Erythroblast (primary cell): ENCODE data around the gene VPS37C.

Experiments
- DNase-seq, 2 experiments: peaks; one replicate each; lab custom pipeline; 2025; lab: John Stamatoyannopoulos, UW
- GATA1 ChIP-seq: IDR thresholded peaks from 2 replicates; pipeline ENCODE4 v1.6.1; 2011; ENCODE audit warnings: low read depth, mild to moderate bottlenecking, control low read depth, low read length, moderate library complexity
- POLR2A ChIP-seq: IDR thresholded peaks from 2 replicates; pipeline ENCODE4 v1.6.1; 2011; ENCODE audit warnings: mild to moderate bottlenecking, low read length

The VPS37C gene

GRCh38 chr11:61124574-61125309, 36.5 kb downstream of the VPS37C start:
- TF ChIP-seq GATA1 (no peak), POLR2A (no peak)
- no peak for DNase-seq

GRCh38 chr11:61123775-61124571, 37.3 kb downstream of the VPS37C start:
- DNase-seq = no peak
- TF ChIP-seq POLR2A (no peak), GATA1 (no peak)

- DNase-seq = no peak
- TF ChIP-seq POLR2A (no peak), GATA1 (no peak)
These were observed 38.5 kb downstream of the VPS37C start for GRCh38 chr11:61122761-61123160.

- TF ChIP-seq POLR2A (no peak), GATA1 (no peak)
- DNase-seq = no peak
These were observed 39.3 kb downstream of the VPS37C start for GRCh38 chr11:61121917-61122316.

GRCh38 chr11:61121192-61121831, 39.9 kb downstream of the VPS37C start:
- no peak for DNase-seq
- no peak for TF ChIP-seq GATA1
- no peak for TF ChIP-seq POLR2A

GRCh38 chr11:61120706-61121191, 40.5 kb downstream of the VPS37C start:
- DNase-seq = no peak
- TF ChIP-seq POLR2A = no peak
- no peak for TF ChIP-seq GATA1

- TF ChIP-seq POLR2A (no peak), GATA1 (no peak)
- no peak for DNase-seq
These were observed 41.0 kb downstream of the VPS37C start for GRCh38 chr11:61120099-61120705.

- TF ChIP-seq GATA1 (no peak), POLR2A (no peak)
- DNase-seq = no peak
These were observed 41.7 kb downstream of the VPS37C start for GRCh38 chr11:61119571-61119970.

- DNase-seq = no peak
- no peak for TF ChIP-seq POLR2A
- no peak for TF ChIP-seq GATA1
These were observed 42.2 kb downstream of the VPS37C start for GRCh38 chr11:61119055-61119454.

- no peak for DNase-seq
- TF ChIP-seq GATA1 (no peak), POLR2A (no peak)
These were observed 42.8 kb downstream of the VPS37C start for GRCh38 chr11:61118406-61118805.

GRCh38 chr11:61118004-61118403, 43.2 kb downstream of the VPS37C start:
- TF ChIP-seq POLR2A (no peak), GATA1 (no peak)

GRCh38 chr11:61117168-61117520, 44.1 kb downstream of the VPS37C start:
- TF ChIP-seq POLR2A (no peak), GATA1 (no peak)
- no peak for DNase-seq

More at GRCh38 chr11:61118004-61118403, 43.2 kb downstream of the VPS37C start:
- no peak for DNase-seq

- TF ChIP-seq GATA1 (no peak), POLR2A (no peak)
- DNase-seq = no peak
These were observed 44.6 kb downstream of the VPS37C start for GRCh38 chr11:61116426-61117167.
